VCaP (cell line): ENCODE measurements around the gene FAM20C.

Source experiments
- H3K27ac ChIP-seq: fragments of 450-650 bp; 2 replicates; pipeline ENCODE4 v1.5.1; 2017
- TF ChIP-seq, protein P1 (sequence below): fragments of 450-650 bp; conservative IDR thresholded peaks from 2 replicates; pipeline ENCODE4 v1.5.1; 2017; ENCODE audit warnings: mild to moderate bottlenecking, moderate library complexity

The FAM20C gene

DNA sequence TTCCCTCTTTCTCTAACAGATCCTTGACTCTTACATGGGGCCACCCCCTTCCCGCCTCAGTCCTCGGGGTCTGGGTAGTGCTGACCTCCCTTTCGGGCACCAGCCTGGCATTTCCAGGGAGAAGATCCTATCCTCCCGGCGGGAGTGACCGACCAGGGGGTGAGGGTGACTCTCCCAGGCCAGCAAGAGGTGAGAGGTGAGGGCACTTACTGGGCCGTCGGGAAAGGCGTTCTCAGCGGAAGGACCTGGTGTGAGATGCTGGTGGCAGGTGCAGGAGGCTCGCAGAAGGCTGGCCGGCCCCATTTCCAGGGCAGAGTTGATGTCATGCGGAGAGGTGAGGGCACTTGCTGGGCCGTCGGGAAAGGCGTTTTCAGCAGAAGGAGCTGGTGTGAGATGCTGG, 93.4 kb downstream of the FAM20C start:
- TF ChIP-seq, protein P1, sequence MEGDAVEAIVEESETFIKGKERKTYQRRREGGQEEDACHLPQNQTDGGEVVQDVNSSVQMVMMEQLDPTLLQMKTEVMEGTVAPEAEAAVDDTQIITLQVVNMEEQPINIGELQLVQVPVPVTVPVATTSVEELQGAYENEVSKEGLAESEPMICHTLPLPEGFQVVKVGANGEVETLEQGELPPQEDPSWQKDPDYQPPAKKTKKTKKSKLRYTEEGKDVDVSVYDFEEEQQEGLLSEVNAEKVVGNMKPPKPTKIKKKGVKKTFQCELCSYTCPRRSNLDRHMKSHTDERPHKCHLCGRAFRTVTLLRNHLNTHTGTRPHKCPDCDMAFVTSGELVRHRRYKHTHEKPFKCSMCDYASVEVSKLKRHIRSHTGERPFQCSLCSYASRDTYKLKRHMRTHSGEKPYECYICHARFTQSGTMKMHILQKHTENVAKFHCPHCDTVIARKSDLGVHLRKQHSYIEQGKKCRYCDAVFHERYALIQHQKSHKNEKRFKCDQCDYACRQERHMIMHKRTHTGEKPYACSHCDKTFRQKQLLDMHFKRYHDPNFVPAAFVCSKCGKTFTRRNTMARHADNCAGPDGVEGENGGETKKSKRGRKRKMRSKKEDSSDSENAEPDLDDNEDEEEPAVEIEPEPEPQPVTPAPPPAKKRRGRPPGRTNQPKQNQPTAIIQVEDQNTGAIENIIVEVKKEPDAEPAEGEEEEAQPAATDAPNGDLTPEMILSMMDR = no peak
- H3K27ac ChIP-seq = no peak overlapping the region

DNA sequence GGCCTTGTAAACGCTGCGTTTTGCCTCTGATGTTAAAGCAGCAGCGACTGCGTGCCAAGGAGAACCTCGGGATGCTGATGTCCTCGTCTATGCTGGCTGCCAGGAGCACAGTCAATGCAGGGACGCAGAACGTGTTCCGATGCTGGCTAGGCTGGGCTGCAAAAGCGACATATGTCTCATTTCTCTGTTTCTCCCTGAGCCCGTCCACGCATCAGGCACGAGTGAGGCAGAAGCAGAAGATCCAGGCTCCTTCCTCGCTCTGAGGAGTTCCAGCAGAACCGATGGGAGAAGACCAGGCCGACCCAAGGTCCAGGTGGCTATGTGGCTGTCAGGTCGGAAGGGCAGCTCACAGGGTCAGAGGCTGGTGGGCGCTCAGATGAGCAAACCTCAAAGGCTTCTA, 93.9 kb downstream of the FAM20C start:
- H3K27ac ChIP-seq = no peak overlapping the region
- TF ChIP-seq, protein P1 = no peak

DNA sequence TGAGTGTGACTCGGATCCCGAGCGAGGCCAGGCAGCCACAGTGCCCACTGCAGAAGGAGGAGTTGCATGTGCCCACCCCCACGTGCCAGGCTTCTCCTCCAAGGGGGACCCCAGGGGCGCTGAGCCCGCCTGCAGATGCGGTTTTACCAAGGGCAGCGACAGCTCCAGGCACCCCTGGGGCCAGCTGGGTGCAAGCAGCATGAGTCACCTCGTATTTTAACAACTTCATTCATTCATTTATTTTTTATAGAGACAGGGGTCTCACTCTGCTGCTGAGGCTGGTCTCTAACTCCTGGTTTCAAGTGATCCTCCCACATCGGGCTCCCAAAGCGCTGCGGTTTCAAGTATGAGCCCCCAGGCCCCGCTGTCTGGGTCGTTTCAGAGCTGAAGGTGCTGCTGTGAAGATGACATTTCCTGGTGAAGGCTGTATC, 96.3 kb downstream of the FAM20C start:
- H3K27ac ChIP-seq = no peak overlapping the region
- TF ChIP-seq, protein P1 = no peak

DNA sequence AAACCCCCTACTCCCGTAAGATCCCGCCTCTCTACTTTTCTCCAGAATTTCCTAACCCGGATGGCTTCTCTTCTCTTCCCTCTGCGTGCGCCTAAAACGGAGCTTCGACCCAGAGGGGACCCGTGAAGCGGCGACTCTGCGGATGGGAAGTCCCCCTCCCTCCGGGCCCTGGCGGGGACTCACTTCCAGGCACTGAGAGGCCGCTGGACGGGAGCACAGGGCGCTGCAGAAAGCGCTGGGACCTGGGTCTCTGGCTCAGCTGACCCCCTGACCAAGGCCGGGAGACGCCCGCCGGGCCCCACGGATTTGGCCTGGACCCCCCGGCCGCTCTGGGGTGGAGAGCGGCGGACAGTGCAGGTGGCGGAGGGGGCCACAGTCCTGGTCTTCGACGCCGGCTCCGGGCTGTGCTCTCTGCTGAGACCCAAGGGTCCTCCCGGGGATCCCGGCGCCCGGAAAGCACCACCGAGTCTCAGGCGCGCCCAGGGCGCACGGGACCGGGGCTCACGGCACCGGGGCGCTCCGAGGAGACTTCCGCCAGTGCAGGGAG, 96.9 kb downstream of the FAM20C start:
- TF ChIP-seq, protein P1 = no peak
- no peak overlapping the region for H3K27ac ChIP-seq

DNA sequence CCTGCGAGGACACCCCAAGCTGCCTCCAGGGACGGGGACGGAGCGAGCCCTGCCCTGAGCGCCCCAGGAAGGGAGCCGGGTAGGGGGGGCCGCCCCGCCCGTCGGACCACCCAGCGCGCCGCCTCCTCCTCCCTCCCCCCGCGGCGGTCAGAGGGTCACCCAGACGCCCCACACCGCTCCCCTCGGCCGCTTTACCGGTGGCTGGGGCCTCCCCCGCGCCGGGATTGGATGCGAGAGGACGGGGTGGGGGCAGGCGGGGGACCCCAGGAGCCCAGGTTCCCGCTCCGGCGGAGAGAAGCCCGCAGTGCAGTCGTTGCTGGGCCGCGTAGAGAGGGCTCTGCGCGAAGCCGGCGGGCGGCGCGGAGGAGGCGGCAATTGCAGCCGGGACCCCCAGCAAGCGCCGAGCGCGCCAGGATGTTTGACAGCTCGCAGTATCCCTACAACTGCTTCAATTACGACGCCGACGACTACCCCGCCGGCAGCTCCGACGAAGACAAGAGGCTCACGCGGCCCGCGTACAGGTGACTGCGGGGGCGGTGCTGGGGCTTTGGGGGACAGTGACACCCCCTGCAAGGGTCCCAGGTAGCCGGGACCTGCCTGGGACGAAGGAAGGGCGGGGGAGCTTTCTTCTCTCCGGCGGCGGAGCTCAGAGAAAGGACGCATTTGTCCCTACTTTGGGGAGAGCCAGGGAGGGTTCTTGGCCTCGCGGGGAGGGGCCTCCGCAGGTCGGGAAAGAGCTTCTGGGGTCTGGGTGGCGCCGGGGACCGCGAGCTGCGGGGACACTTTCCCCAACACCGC, 97.6 kb downstream of the FAM20C start, which contains the start of gene FOXL3:
FOXL3 (plus strand) TSS at position 415 of the 798 bp plus-strand sequence; CDS start at position 415, 0 bp downstream.
- no peak within 1 kb of the TSS for H3K27ac ChIP-seq
- TF ChIP-seq, protein P1 = no peak

DNA sequence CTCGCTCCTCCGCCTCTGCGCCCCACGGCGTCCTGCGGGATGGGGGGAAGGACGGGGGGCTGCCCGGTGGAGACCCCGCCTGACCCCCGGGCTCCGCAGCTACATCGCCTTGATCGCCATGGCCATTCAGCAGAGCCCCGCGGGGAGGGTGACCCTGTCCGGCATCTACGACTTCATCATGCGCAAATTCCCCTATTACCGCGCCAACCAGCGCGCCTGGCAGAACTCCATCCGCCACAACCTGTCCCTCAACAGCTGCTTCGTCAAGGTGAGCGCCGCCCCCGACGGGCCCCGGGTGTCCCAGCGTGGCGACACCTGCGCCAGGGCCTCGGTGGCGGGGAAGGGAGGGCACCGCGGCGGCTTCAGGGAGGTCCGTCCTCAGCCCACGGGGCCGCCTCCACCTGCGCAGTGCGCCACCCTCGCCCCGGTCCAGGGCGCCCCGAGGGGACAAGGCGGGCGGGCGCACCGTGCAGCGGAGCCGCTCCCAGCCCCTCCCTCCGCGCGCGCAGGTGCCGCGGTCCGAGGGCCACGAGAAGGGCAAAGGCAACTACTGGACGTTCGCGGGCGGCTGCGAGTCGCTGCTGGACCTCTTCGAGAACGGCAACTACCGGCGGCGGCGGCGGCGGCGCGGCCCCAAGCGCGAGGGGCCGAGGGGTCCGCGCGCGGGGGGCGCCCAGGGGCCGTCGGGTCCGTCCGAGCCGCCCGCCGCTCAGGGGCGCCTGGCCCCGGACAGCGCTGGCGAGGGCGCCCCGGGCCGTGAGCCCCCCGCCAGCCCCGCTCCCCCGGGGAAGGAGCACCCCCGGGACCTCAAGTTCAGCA, 98.4 kb downstream of the FAM20C start:
- TF ChIP-seq, protein P1 = no peak
- no peak overlapping the region for H3K27ac ChIP-seq
